Ectodermal cell (in vitro differentiated cells): Measurements from ENCODE around the gene MBTPS1.

Experiments
- H3K27ac ChIP-seq: 2 replicates; pipeline ENCODE4 v1.7.0; 2013; ENCODE audit warnings: mild to moderate bottlenecking, low read depth, low read length; ENCODE audit not compliant: insufficient read depth, poor library complexity, severe bottlenecking
- H3K27me3 ChIP-seq: 2 replicates; pipeline ENCODE4 v1.7.0; 2013; ENCODE audit warnings: mild to moderate bottlenecking, low read length; ENCODE audit not compliant: insufficient read depth, control insufficient read depth, poor library complexity, severe bottlenecking
- H3K36me3 ChIP-seq: one replicate; pipeline ENCODE4 v1.7.0; 2013; ENCODE audit warnings: low read length; ENCODE audit not compliant: control insufficient read depth, insufficient read depth
- H3K4me1 ChIP-seq: one replicate; pipeline ENCODE4 v1.7.0; 2013; ENCODE audit warnings: low read length; ENCODE audit not compliant: control insufficient read depth, insufficient read depth
- H3K4me3 ChIP-seq: 2 replicates; pipeline ENCODE4 v1.7.0; 2013; ENCODE audit warnings: low read depth, low read length, control low read depth; ENCODE audit not compliant: insufficient read depth
- H3K9me3 ChIP-seq: 2 replicates; pipeline ENCODE4 v1.7.0; 2013; ENCODE audit warnings: mild to moderate bottlenecking, low read length, moderate library complexity; ENCODE audit not compliant: control insufficient read depth
- WGBS, 2 experiments: methylation state at CpG; one replicate each; pipeline ENCODE4 v1.1.7; 2013; ENCODE audit warnings: missing lambda C conversion rate in 2 of 2; 5-methylcytosine and 5-hydroxymethylcytosine counted together

MBTPS1 gene

GRCh38 chr16:84150926-84151325, 34.2 kb upstream of the MBTPS1 start:
- Histone ChIP-seq H3K27ac (no peak overlapping the region), H3K4me3 (no peak overlapping the region), H3K9me3 (no peaks in the 10 kb centered on the region), H3K4me1 (no peaks in the 10 kb centered on the region), H3K36me3 (no peaks in the 10 kb centered on the region), H3K27me3 (peaks cover 11% of the 10 kb centered on the region)
- 75 to 81% methylated on average over 3 of the region's 3 CpGs for WGBS, 2 experiments

- Histone ChIP-seq H3K36me3 (no peaks in the 10 kb centered on the region), H3K4me3 (peak within 1 kb of the TSS; percentile 92), H3K27me3 (peaks cover 18% of the 10 kb centered on the region), H3K9me3 (no peaks in the 10 kb centered on the region), H3K27ac (peak within 1 kb of the TSS; percentile 60), H3K4me1 (no peaks in the 10 kb centered on the region)
- WGBS, 2 experiments = 0 to 1% methylated on average over 89 of the region's 89 CpGs
Observed at GRCh38 chr16:84144859-84145639, 28.3 kb upstream of the MBTPS1 start, which contains the start of the genes DNAAF1 and HSDL1. DNAAF1 (plus strand) TSS chr16:84145308; CDS start chr16:84145441, 133 bp downstream. HSDL1 (minus strand) TSS chr16:84145177; CDS start chr16:84131321, 13,856 bp downstream.

GRCh38 chr16:84144209-84144858, 27.6 kb upstream of the MBTPS1 start:
- WGBS, 2 experiments = 0 to 1% methylated on average over 39 of the region's 39 CpGs
- H3K4me1 ChIP-seq = peaks cover 4% of the 10 kb centered on the region
- H3K27me3 ChIP-seq = peaks cover 18% of the 10 kb centered on the region
- H3K36me3 ChIP-seq = no peaks in the 10 kb centered on the region
- H3K27ac ChIP-seq = peak overlapping the region; percentile 60
- H3K9me3 ChIP-seq = no peaks in the 10 kb centered on the region
- peak overlapping the region; percentile 92 for H3K4me3 ChIP-seq

GRCh38 chr16:84143784-84144199, 27.1 kb upstream of the MBTPS1 start:
- WGBS, 2 experiments = 16 to 22% methylated on average over 10 to 12 of the region's 13 CpGs
- H3K4me1 ChIP-seq = peaks cover 9% of the 10 kb centered on the region
- H3K9me3 ChIP-seq = no peaks in the 10 kb centered on the region
- H3K36me3 ChIP-seq = no peaks in the 10 kb centered on the region
- peak overlapping the region; percentile 92 for H3K4me3 ChIP-seq
- H3K27ac ChIP-seq = no peak overlapping the region
- H3K27me3 ChIP-seq = peaks cover 18% of the 10 kb centered on the region

DNA sequence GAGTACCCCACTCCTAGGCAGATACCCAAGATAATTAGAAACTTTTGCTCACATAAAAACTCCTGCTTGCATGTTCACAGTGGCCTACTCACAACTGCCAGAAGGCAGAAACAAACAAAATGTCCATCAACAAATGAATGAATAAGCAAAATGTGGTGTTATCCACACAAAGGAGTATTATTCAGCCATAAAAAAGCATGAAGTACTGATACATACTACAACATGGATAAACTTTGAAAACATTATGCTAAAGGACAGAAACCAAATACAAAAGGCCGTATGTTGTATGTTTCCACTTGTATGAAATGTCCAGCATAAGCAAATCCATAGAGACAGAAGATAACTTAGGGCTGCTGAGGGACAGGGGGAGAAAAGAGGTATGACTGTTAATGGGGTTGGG, 26.3 kb upstream of the MBTPS1 start:
- peaks cover 11% of the 10 kb centered on the region for H3K4me1 ChIP-seq
- WGBS, 2 experiments = 94% methylated on average over 1 of the region's 1 CpG
- no peak overlapping the region for H3K4me3 ChIP-seq
- H3K9me3 ChIP-seq = no peaks in the 10 kb centered on the region
- H3K27me3 ChIP-seq = peaks cover 18% of the 10 kb centered on the region
- H3K27ac ChIP-seq = no peak overlapping the region
- H3K36me3 ChIP-seq = no peaks in the 10 kb centered on the region

DNA sequence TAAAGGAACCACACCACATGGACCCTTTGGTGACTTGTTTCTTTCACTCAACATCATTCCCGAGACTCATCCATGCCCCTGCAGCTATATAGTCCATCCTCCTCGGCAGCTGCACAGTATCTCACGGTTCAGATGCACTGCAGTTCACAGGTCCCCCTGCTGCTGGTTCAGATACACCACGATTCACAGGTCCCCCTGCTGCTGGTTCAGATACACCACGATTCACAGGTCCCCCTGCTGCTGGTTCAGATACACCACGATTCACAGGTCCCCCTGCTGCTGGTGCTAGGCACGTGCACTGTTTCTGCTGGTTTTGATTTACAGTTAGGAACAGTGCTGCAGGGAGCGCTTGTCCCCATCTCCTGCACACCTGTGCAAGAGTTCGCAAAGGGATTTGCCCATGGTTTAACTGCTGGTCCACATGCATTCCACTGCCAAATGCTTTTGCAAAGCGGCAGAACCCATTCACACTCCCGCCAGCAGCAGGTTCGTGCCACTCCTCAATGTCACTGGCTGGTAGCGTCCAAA, 24.5 kb upstream of the MBTPS1 start:
- WGBS, 2 experiments = 73 to 75% methylated on average over 13 of the region's 13 CpGs
- Histone ChIP-seq H3K4me3 (no peak overlapping the region), H3K27me3 (peaks cover 10% of the 10 kb centered on the region), H3K9me3 (no peaks in the 10 kb centered on the region), H3K27ac (no peak overlapping the region), H3K4me1 (peaks cover 28% of the 10 kb centered on the region), H3K36me3 (no peaks in the 10 kb centered on the region)

GRCh38 chr16:84139628-84140258, 23.0 kb upstream of the MBTPS1 start:
- WGBS, 2 experiments = 89 to 92% methylated on average over 6 of the region's 6 CpGs
- Histone ChIP-seq H3K9me3 (no peaks in the 10 kb centered on the region), H3K27ac (peak overlapping the region; percentile 47), H3K4me3 (no peak overlapping the region), H3K27me3 (no peaks in the 10 kb centered on the region), H3K4me1 (peaks cover 35% of the 10 kb centered on the region), H3K36me3 (no peaks in the 10 kb centered on the region)

- H3K27ac ChIP-seq = peak overlapping the region; percentile 47
- H3K36me3 ChIP-seq = no peaks in the 10 kb centered on the region
- no peak overlapping the region for H3K4me3 ChIP-seq
- no peaks in the 10 kb centered on the region for H3K9me3 ChIP-seq
- H3K27me3 ChIP-seq = no peaks in the 10 kb centered on the region
- 47 to 50% methylated on average over 14 of the region's 14 CpGs for WGBS, 2 experiments
- peaks cover 35% of the 10 kb centered on the region for H3K4me1 ChIP-seq
Observed at GRCh38 chr16:84138824-84139627, 22.3 kb upstream of the MBTPS1 start.

DNA sequence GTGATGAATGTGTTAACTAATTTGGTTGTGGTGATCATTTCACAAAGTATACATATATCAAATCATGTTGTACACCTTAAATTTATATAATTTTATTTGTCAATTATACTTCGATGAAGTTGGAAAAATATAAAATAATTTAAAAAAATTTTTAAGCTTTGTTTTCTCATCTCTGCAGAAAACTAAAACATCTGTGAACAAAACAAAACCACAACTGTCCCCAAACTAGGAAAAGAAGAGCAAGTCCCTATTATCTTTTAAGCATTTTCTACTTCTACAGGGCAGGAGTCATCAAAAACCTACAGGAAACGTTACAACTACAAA, 21.7 kb upstream of the MBTPS1 start:
- no peak overlapping the region for H3K27ac ChIP-seq
- no peaks in the 10 kb centered on the region for H3K27me3 ChIP-seq
- no peaks in the 10 kb centered on the region for H3K36me3 ChIP-seq
- no peaks in the 10 kb centered on the region for H3K9me3 ChIP-seq
- WGBS, 2 experiments = 7 to 24% methylated on average over 1 of the region's 2 CpGs
- no peak overlapping the region for H3K4me3 ChIP-seq
- H3K4me1 ChIP-seq = peaks cover 35% of the 10 kb centered on the region
